HepG2 (cell line): ENCODE results near the gene GRIK3. TPM values are rescaled to one million over a fixed set of nuclear protein-coding genes. Genes with fewer than 3 reads are reported as not detected.

ENCODE experiments used
- DNMT3B ChIP-seq: conservative IDR thresholded peaks from 2 replicates; pipeline ENCODE4 v1.6.1; 2016; ENCODE audit warnings: missing biosample characterization, control low read depth
- GLI4 ChIP-seq: sonication (generic); formaldehyde crosslinking; IDR thresholded peaks from 2 replicates; pipeline ENCODE4 v1.5.1; 2020; ENCODE audit warnings: missing genetic modification reagents, mild to moderate bottlenecking, moderate library complexity, borderline replicate concordance
- ZNF570 ChIP-seq: sonication (generic); formaldehyde crosslinking; IDR thresholded peaks from 2 replicates; pipeline ENCODE4 v1.4.0; 2020; ENCODE audit warnings: mild to moderate bottlenecking, missing genetic modification reagents, borderline replicate concordance
- ZNF772 ChIP-seq: sonication (generic); formaldehyde crosslinking; IDR thresholded peaks from 2 replicates; pipeline ENCODE4 v1.5.0; 2020; ENCODE audit warnings: mild to moderate bottlenecking, missing genetic modification reagents
- polyA plus RNA-seq, 8 experiments: library from polyadenylated mRNA; depleted of rRNA in 3 of 8; stranded (reverse) in 7 of 8; unstranded in 1 of 8; fragments of >200 nt; fragmentation: Illumina TruSeq in 4 of 8; extraction: Trizol in 4 of 8; gene quantifications; 2 replicates each; pipeline versions ENCODE4 v1.2.1 to v1.2.3, GENCODE V29; 2011 to 2016; ENCODE audit warnings: low read depth in 4 of 8, missing spikeins in 1 of 8, mixed read lengths in 1 of 8; ENCODE audit not compliant: insufficient read depth in 1 of 8
- total RNA-seq, 5 experiments: library from RNA; depleted of rRNA; stranded (reverse); fragments of >200 nt; fragmentation: Illumina TruSeq; extraction: Trizol; gene quantifications; 2 replicates each; pipeline ENCODE4 v1.2.3, GENCODE V29; 2016; ENCODE audit warnings: low read depth in 1 of 5
- TF ChIP-seq, protein P1 (sequence below): sonication (generic); formaldehyde crosslinking; IDR thresholded peaks from 2 replicates; pipeline ENCODE4 v1.8.1; 2022; ENCODE audit warnings: low read depth, mild to moderate bottlenecking, missing genetic modification reagents
- TF ChIP-seq, protein P2 (sequence below): sonication (generic); formaldehyde crosslinking; IDR thresholded peaks from 2 replicates; pipeline ENCODE4 v1.4.0; 2020; ENCODE audit warnings: mild to moderate bottlenecking, missing genetic modification reagents
- TF ChIP-seq, protein P3 (sequence below): sonication (generic); formaldehyde crosslinking; IDR thresholded peaks from 2 replicates; pipeline ENCODE4 v1.5.0; 2020; ENCODE audit warnings: missing genetic modification reagents
- TF ChIP-seq, protein P4 (sequence below): sonication (generic); formaldehyde crosslinking; IDR thresholded peaks from 2 replicates; pipeline ENCODE4 v1.4.0; 2020; ENCODE audit warnings: missing genetic modification reagents, mild to moderate bottlenecking, borderline replicate concordance
- TF ChIP-seq, protein P5 (sequence below): sonication (generic); formaldehyde crosslinking; IDR thresholded peaks from 2 replicates; pipeline ENCODE4 v1.4.0; 2020; ENCODE audit warnings: missing genetic modification reagents
- TF ChIP-seq, protein P6 (sequence below): sonication (generic); formaldehyde crosslinking; IDR thresholded peaks from 2 replicates; pipeline ENCODE4 v1.4.0; 2020; ENCODE audit warnings: mild to moderate bottlenecking, low read depth, missing genetic modification reagents

GRIK3 gene
- total and polyA plus RNA-seq, 2 of the 13 experiments (the other 11 are each of a cell fraction or from before 2014, with no cell fraction given) = not detected

DNA sequence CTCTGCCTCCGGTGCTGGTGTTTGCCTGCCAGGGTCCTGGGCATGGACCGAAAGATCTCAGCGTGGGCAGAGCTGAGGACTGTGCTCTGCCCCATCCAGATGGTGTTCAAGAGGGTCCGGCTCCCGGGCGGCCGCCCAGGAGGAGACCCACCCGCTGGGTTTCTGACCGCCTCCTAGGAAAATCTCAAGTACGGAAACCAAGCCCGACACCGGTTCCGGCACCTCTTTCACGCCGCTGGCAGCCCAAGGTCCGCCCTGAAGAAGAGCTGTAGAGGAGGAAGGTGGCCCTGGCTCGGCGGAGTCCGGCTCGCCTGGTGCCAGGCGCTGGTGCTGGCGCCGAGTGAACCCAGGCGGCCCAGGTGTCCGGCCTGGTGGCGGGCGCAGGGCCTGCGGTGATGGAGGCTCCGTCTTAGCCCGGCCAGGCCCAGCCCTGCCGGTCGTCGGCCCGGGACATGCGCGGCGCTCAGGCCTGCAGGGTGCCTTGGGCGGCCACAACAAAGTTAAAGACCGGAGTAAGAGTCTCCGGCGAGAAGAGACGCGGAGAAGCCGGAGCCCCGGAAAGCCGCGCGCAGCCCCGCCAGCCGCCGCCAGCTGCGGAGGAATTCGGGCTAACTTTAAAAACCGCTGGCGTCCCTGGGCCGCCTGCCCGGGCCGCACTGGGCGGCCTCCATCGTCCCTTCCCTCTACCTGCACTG lies 1.5 kb downstream of the GRIK3 start (continued):
- TF ChIP-seq, protein P1, sequence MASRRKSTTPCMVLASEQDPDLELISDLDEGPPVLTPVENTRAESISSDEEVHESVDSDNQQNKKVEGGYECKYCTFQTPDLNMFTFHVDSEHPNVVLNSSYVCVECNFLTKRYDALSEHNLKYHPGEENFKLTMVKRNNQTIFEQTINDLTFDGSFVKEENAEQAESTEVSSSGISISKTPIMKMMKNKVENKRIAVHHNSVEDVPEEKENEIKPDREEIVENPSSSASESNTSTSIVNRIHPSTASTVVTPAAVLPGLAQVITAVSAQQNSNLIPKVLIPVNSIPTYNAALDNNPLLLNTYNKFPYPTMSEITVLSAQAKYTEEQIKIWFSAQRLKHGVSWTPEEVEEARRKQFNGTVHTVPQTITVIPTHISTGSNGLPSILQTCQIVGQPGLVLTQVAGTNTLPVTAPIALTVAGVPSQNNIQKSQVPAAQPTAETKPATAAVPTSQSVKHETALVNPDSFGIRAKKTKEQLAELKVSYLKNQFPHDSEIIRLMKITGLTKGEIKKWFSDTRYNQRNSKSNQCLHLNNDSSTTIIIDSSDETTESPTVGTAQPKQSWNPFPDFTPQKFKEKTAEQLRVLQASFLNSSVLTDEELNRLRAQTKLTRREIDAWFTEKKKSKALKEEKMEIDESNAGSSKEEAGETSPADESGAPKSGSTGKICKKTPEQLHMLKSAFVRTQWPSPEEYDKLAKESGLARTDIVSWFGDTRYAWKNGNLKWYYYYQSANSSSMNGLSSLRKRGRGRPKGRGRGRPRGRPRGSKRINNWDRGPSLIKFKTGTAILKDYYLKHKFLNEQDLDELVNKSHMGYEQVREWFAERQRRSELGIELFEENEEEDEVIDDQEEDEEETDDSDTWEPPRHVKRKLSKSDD = no peak
- no peak for TF ChIP-seq DNMT3B (CRISPR knock-in tag)
- TF ChIP-seq, protein P2, sequence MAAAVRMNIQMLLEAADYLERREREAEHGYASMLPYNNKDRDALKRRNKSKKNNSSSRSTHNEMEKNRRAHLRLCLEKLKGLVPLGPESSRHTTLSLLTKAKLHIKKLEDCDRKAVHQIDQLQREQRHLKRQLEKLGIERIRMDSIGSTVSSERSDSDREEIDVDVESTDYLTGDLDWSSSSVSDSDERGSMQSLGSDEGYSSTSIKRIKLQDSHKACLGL (CRISPR knock-in tag) = no peak
- no peak for TF ChIP-seq ZNF570
- TF ChIP-seq, protein P3, sequence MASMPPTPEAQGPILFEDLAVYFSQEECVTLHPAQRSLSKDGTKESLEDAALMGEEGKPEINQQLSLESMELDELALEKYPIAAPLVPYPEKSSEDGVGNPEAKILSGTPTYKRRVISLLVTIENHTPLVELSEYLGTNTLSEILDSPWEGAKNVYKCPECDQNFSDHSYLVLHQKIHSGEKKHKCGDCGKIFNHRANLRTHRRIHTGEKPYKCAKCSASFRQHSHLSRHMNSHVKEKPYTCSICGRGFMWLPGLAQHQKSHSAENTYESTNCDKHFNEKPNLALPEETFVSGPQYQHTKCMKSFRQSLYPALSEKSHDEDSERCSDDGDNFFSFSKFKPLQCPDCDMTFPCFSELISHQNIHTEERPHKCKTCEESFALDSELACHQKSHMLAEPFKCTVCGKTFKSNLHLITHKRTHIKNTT = no peak
- no peak for TF ChIP-seq ZNF772 (CRISPR knock-in tag)
- TF ChIP-seq GLI4 = no peak
- TF ChIP-seq, protein P4, sequence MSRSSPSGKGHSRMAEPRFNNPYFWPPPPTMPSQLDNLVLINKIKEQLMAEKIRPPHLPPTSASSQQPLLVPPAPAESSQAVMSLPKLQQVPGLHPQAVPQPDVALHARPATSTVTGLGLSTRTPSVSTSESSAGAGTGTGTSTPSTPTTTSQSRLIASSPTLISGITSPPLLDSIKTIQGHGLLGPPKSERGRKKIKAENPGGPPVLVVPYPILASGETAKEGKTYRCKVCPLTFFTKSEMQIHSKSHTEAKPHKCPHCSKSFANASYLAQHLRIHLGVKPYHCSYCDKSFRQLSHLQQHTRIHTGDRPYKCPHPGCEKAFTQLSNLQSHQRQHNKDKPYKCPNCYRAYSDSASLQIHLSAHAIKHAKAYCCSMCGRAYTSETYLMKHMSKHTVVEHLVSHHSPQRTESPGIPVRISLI (CRISPR knock-in tag) = no peak
- TF ChIP-seq, protein P5, sequence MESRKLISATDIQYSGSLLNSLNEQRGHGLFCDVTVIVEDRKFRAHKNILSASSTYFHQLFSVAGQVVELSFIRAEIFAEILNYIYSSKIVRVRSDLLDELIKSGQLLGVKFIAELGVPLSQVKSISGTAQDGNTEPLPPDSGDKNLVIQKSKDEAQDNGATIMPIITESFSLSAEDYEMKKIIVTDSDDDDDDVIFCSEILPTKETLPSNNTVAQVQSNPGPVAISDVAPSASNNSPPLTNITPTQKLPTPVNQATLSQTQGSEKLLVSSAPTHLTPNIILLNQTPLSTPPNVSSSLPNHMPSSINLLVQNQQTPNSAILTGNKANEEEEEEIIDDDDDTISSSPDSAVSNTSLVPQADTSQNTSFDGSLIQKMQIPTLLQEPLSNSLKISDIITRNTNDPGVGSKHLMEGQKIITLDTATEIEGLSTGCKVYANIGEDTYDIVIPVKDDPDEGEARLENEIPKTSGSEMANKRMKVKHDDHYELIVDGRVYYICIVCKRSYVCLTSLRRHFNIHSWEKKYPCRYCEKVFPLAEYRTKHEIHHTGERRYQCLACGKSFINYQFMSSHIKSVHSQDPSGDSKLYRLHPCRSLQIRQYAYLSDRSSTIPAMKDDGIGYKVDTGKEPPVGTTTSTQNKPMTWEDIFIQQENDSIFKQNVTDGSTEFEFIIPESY (CRISPR knock-in tag) = no peak
- TF ChIP-seq, protein P6, sequence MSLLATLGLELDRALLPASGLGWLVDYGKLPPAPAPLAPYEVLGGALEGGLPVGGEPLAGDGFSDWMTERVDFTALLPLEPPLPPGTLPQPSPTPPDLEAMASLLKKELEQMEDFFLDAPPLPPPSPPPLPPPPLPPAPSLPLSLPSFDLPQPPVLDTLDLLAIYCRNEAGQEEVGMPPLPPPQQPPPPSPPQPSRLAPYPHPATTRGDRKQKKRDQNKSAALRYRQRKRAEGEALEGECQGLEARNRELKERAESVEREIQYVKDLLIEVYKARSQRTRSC = no peak
